Neural cell (in vitro differentiated cells): Measurements from ENCODE around the gene UBE2E1. TPM values are rescaled to one million over a fixed set of nuclear protein-coding genes. Genes with fewer than 3 reads are reported as not detected.

Experiments used
- H2AFZ ChIP-seq: fragments of 200-600, 300-800 bp; sonication (generic), shearing (Covaris generic); 2 replicates; pipeline ENCODE4 v1.6.0; 2014; ENCODE audit warnings: low read depth, mild to moderate bottlenecking, antibody characterized with exemption, low read length, moderate library complexity
- H3F3A ChIP-seq: fragments of 200-600 bp; shearing (Covaris generic); 2 replicates; pipeline ENCODE4 v1.6.1; 2016; ENCODE audit warnings: mild to moderate bottlenecking, moderate library complexity, mixed read lengths, antibody characterized with exemption, low read length; ENCODE audit not compliant: insufficient read depth, poor library complexity, severe bottlenecking
- H3K27ac ChIP-seq: fragments of 200-600, 300-800 bp; sonication (generic), shearing (Covaris generic); 2 replicates; pipeline ENCODE4 v1.5.1; 2014; ENCODE audit warnings: mild to moderate bottlenecking, low read length, moderate library complexity
- H3K27me3 ChIP-seq: fragments of 300-800, 200-600 bp; sonication (generic), shearing (Covaris generic); 2 replicates; pipeline ENCODE4 v1.6.0; 2014; ENCODE audit warnings: mild to moderate bottlenecking, low read depth, low read length, moderate library complexity; ENCODE audit not compliant: insufficient read depth
- H3K36me3 ChIP-seq: fragments of 300-800, 200-600 bp; sonication (generic), shearing (Covaris generic); 2 replicates; pipeline ENCODE4 v1.5.1; 2014; ENCODE audit warnings: mild to moderate bottlenecking, antibody characterized with exemption, low read length, moderate library complexity; ENCODE audit not compliant: insufficient read depth
- H3K4me2 ChIP-seq: fragments of 300-800, 200-600 bp; sonication (generic), shearing (Covaris generic); 2 replicates; pipeline ENCODE4 v1.6.0; 2014; ENCODE audit warnings: mild to moderate bottlenecking, low read length
- H3K4me3 ChIP-seq: fragments of 300-800, 200-600 bp; sonication (generic), shearing (Covaris generic); 2 replicates; pipeline ENCODE4 v1.5.1; 2014; ENCODE audit warnings: mild to moderate bottlenecking, low read length, moderate library complexity
- H3K79me2 ChIP-seq: fragments of 200-600 bp; shearing (Covaris generic); replicated peaks from 2 replicates; pipeline ENCODE4 v1.6.0; 2014; ENCODE audit warnings: mild to moderate bottlenecking, low read length, moderate library complexity; ENCODE audit not compliant: insufficient read depth
- H3K9ac ChIP-seq: fragments of 300-800, 200-600 bp; sonication (generic), shearing (Covaris generic); 2 replicates; pipeline ENCODE4 v1.6.1; 2016; ENCODE audit warnings: mild to moderate bottlenecking, low read length, mixed read lengths
- H3K9me2 ChIP-seq: fragments of 200-600 bp; shearing (Covaris generic); 2 replicates; pipeline ENCODE4 v1.6.1; 2016; ENCODE audit warnings: mild to moderate bottlenecking, low read length, mixed read lengths; ENCODE audit not compliant: insufficient read depth
- H3K9me3 ChIP-seq: fragments of 200-600, 300-800 bp; sonication (generic), shearing (Covaris generic); 2 replicates; pipeline ENCODE4 v1.6.1; 2016; ENCODE audit warnings: mild to moderate bottlenecking, mixed run types, low read length, moderate library complexity, mixed read lengths
- H4K20me1 ChIP-seq: fragments of 200-600 bp; shearing (Covaris generic); 2 replicates; pipeline ENCODE4 v1.6.1; 2016; ENCODE audit warnings: mild to moderate bottlenecking, mixed run types; ENCODE audit not compliant: insufficient read depth
- EP300 ChIP-seq: fragments of 450-650 bp; conservative IDR thresholded peaks from 2 replicates; pipeline ENCODE4 v1.6.1; 2014; ENCODE audit warnings: antibody characterized with exemption, mild to moderate bottlenecking, moderate library complexity; ENCODE audit not compliant: poor library complexity, severe bottlenecking
- EZH2 ChIP-seq: fragments of 200-600, 300-800 bp; shearing (Covaris generic), sonication (generic); IDR thresholded peaks from 2 replicates; pipeline ENCODE4 v1.6.1; 2014; ENCODE audit warnings: antibody characterized with exemption, low read length, borderline replicate concordance, mild to moderate bottlenecking; ENCODE audit not compliant: insufficient read depth, poor library complexity, severe bottlenecking
- MXI1 ChIP-seq: fragments of 450-650 bp; conservative IDR thresholded peaks from 2 replicates; pipeline ENCODE4 v1.6.1; 2014; ENCODE audit warnings: antibody characterized with exemption, mild to moderate bottlenecking; ENCODE audit not compliant: poor library complexity, severe bottlenecking
- POLR2AphosphoS5 ChIP-seq: IDR thresholded peaks from 2 replicates; pipeline ENCODE4 v1.6.1; 2012
- RAD21 ChIP-seq: fragments of 450-650 bp; conservative IDR thresholded peaks from 2 replicates; pipeline ENCODE4 v1.6.1; 2014; ENCODE audit warnings: antibody characterized with exemption, mild to moderate bottlenecking, moderate library complexity
- SMC3 ChIP-seq: fragments of 450-650 bp; conservative IDR thresholded peaks from 2 replicates; pipeline ENCODE4 v1.6.1; 2014; ENCODE audit warnings: antibody characterized with exemption, mild to moderate bottlenecking, moderate library complexity; ENCODE audit not compliant: poor library complexity
- TAF1 ChIP-seq: IDR thresholded peaks from 2 replicates; pipeline ENCODE4 v1.6.1; 2012; ENCODE audit warnings: low read depth
- polyA plus RNA-seq: library from polyadenylated mRNA; depleted of rRNA; stranded (reverse); fragments of >200 nt; gene quantifications from 2 replicates; pipeline ENCODE4 v1.2.3, GENCODE V29; 2014
- TF ChIP-seq, protein P1 (sequence below): fragments of 450-650 bp; IDR thresholded peaks from 2 replicates; pipeline ENCODE4 v1.5.1; 2014; ENCODE audit warnings: antibody characterized with exemption, mild to moderate bottlenecking, moderate library complexity; ENCODE audit not compliant: poor library complexity, severe bottlenecking
- TF ChIP-seq, protein P2 (sequence below): IDR thresholded peaks from 2 replicates; pipeline ENCODE4 v1.6.1; 2012; ENCODE audit warnings: borderline replicate concordance

UBE2E1 gene
- polyA plus RNA-seq, 1 donor from 2014 or later = 157 TPM

DNA sequence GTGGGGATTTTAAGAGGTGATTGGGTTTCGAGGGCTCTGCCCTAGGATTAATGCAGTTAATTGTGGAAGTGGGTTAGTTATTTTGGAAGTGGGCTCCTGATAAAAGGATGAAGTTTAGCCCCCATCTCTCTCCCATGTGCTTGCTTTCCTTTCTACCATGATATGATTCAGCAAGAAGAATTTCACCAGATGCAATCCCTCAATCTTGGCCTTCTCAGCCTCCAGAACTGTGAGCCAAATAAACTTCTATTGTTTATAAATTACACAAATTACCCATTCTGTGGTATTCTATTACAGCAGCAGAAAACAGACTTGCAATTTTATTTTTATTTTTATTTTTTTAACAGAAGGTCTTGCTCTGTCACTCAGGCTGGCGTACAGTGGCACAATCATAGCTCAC, 27.3 kb upstream of the UBE2E1 start:
- TF ChIP-seq POLR2AphosphoS5 (no peak), RAD21 (no peak), TAF1 (no peak), EZH2 (no peak), SMC3 (no peak), MXI1 (no peak), EP300 (no peak)
- TF ChIP-seq, protein P1, sequence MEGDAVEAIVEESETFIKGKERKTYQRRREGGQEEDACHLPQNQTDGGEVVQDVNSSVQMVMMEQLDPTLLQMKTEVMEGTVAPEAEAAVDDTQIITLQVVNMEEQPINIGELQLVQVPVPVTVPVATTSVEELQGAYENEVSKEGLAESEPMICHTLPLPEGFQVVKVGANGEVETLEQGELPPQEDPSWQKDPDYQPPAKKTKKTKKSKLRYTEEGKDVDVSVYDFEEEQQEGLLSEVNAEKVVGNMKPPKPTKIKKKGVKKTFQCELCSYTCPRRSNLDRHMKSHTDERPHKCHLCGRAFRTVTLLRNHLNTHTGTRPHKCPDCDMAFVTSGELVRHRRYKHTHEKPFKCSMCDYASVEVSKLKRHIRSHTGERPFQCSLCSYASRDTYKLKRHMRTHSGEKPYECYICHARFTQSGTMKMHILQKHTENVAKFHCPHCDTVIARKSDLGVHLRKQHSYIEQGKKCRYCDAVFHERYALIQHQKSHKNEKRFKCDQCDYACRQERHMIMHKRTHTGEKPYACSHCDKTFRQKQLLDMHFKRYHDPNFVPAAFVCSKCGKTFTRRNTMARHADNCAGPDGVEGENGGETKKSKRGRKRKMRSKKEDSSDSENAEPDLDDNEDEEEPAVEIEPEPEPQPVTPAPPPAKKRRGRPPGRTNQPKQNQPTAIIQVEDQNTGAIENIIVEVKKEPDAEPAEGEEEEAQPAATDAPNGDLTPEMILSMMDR = no peak
- TF ChIP-seq, protein P2, sequence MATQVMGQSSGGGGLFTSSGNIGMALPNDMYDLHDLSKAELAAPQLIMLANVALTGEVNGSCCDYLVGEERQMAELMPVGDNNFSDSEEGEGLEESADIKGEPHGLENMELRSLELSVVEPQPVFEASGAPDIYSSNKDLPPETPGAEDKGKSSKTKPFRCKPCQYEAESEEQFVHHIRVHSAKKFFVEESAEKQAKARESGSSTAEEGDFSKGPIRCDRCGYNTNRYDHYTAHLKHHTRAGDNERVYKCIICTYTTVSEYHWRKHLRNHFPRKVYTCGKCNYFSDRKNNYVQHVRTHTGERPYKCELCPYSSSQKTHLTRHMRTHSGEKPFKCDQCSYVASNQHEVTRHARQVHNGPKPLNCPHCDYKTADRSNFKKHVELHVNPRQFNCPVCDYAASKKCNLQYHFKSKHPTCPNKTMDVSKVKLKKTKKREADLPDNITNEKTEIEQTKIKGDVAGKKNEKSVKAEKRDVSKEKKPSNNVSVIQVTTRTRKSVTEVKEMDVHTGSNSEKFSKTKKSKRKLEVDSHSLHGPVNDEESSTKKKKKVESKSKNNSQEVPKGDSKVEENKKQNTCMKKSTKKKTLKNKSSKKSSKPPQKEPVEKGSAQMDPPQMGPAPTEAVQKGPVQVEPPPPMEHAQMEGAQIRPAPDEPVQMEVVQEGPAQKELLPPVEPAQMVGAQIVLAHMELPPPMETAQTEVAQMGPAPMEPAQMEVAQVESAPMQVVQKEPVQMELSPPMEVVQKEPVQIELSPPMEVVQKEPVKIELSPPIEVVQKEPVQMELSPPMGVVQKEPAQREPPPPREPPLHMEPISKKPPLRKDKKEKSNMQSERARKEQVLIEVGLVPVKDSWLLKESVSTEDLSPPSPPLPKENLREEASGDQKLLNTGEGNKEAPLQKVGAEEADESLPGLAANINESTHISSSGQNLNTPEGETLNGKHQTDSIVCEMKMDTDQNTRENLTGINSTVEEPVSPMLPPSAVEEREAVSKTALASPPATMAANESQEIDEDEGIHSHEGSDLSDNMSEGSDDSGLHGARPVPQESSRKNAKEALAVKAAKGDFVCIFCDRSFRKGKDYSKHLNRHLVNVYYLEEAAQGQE = no peak
- H3F3A ChIP-seq = no peaks in the 10 kb centered on the region
- H3K9me2 ChIP-seq = no peaks in the 10 kb centered on the region
- H3K79me2 ChIP-seq = no peaks in the 10 kb centered on the region
- H3K27me3 ChIP-seq = no peaks in the 10 kb centered on the region
- H3K9ac ChIP-seq = no peak overlapping the region
- no peaks in the 10 kb centered on the region for H4K20me1 ChIP-seq
- no peaks in the 10 kb centered on the region for H3K9me3 ChIP-seq
- no peaks in the 10 kb centered on the region for H3K36me3 ChIP-seq
- H2AFZ ChIP-seq = no peak overlapping the region
- no peak overlapping the region for H3K27ac ChIP-seq
- H3K4me3 ChIP-seq = no peak overlapping the region
- no peak overlapping the region for H3K4me2 ChIP-seq

DNA sequence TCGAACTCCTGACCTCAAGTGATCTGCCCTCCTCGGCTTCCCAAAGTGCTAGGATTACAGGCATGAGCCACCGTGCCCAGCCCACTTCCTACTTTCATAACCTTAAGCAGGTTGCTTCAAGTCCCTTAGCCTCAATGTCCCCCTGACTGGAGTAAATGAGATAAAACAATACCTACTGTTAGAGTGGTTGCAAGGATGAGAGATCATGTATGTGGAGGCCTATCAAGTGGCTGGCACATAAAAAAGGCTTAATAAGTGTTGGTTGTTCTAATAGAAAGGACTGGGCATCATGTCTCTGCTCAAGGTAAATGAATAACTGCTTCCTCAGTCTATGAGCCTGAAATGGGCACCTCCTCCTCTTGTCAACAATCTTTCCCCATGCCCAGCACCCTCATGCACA, 25.9 kb upstream of the UBE2E1 start:
- Histone ChIP-seq H2AFZ (no peak overlapping the region), H3K36me3 (no peaks in the 10 kb centered on the region), H3K79me2 (no peaks in the 10 kb centered on the region), H3F3A (no peaks in the 10 kb centered on the region), H3K4me3 (no peak overlapping the region), H3K9ac (no peak overlapping the region), H4K20me1 (no peaks in the 10 kb centered on the region), H3K9me2 (no peaks in the 10 kb centered on the region), H3K27ac (no peak overlapping the region), H3K9me3 (no peaks in the 10 kb centered on the region), H3K27me3 (no peaks in the 10 kb centered on the region), H3K4me2 (no peak overlapping the region)
- no peak for TF ChIP-seq TAF1
- TF ChIP-seq, protein P1 = no peak
- TF ChIP-seq MXI1 = no peak
- no peak for TF ChIP-seq POLR2AphosphoS5
- no peak for TF ChIP-seq RAD21
- TF ChIP-seq SMC3 = no peak
- no peak for TF ChIP-seq EP300
- TF ChIP-seq, protein P2 = no peak
- TF ChIP-seq EZH2 = no peak
